HEK293 (cell line): Measurements from ENCODE around the gene NR2C2.
A peak's percentile ranks its signal among the peaks of the same experiment; 100 is the strongest.

Experiments used
- CTCF ChIA-PET: fragments of 350-600 bp; formaldehyde crosslinking; extraction: SDS; loops from one replicate; lab custom pipeline; 2021; ENCODE audit warnings: antibody characterized with exemption; lab: Yijun Ruan, JAX
- POLR2A ChIA-PET: fragments of 300-600 bp; formaldehyde crosslinking; extraction: SDS; loops from one replicate; lab custom pipeline; 2020; ENCODE audit warnings: antibody characterized with exemption, inconsistent platforms; lab: Yijun Ruan, JAX
- H3K27ac ChIP-seq: fragments of 200-500 bp; sonication (Bioruptor generic); 2 replicates; pipeline ENCODE4 v1.5.1; 2014; ENCODE audit warnings: low read depth, low read length, control low read depth, inconsistent platforms; ENCODE audit errors: extremely low read depth
- H3K36me3 ChIP-seq, 2 experiments: fragments of 200-500 bp in 1 of 2; sonication (Bioruptor generic) in 1 of 2; 1 replicate in 1 of 2; 2 replicates in 1 of 2; pipeline ENCODE4 v1.5.1; 2014 to 2017; ENCODE audit warnings: inconsistent platforms in 2 of 2, low read length in 2 of 2; ENCODE audit not compliant: control insufficient read depth in 2 of 2, insufficient read depth in 1 of 2
- H3K4me1 ChIP-seq: fragments of 200-500 bp; sonication (Bioruptor generic); 2 replicates; pipeline ENCODE4 v1.5.1; 2014; ENCODE audit warnings: mild to moderate bottlenecking, low read length, inconsistent platforms; ENCODE audit not compliant: control insufficient read depth, insufficient read depth
- H3K4me3 ChIP-seq: 2 replicates; pipeline ENCODE4 v1.5.1; 2011; ENCODE audit warnings: low read depth, mild to moderate bottlenecking, control low read depth, low read length, moderate library complexity
- H3K9me3 ChIP-seq: fragments of 200-500 bp; sonication (Bioruptor generic); 2 replicates; pipeline ENCODE4 v1.5.1; 2014; ENCODE audit warnings: low read depth, low read length, inconsistent platforms; ENCODE audit not compliant: control insufficient read depth, insufficient read depth
- ELK4 ChIP-seq: IDR thresholded peaks from 2 replicates; pipeline ENCODE4 v1.6.1; 2011; ENCODE audit warnings: mild to moderate bottlenecking, low read depth, low read length, borderline replicate concordance
- IKZF3 ChIP-seq: fragments of 450-650 bp; IDR thresholded peaks from 2 replicates; pipeline ENCODE4 v1.5.0; 2018; ENCODE audit warnings: missing biosample characterization, mild to moderate bottlenecking, missing genetic modification characterization, moderate library complexity
- PBX3 ChIP-seq: sonication (generic); formaldehyde crosslinking; IDR thresholded peaks from 2 replicates; pipeline ENCODE4 v1.8.1; 2022; ENCODE audit warnings: mild to moderate bottlenecking, moderate library complexity, missing genetic modification reagents
- RBAK ChIP-seq: fragments of 450-650 bp; formaldehyde crosslinking; IDR thresholded peaks from 2 replicates; pipeline ENCODE4 v1.5.1; 2016; ENCODE audit warnings: missing biosample characterization, missing genetic modification characterization
- WT1 ChIP-seq: fragments of 450-650 bp; formaldehyde crosslinking; IDR thresholded peaks from 2 replicates; pipeline ENCODE4 v1.5.1; 2016; ENCODE audit warnings: missing biosample characterization, missing genetic modification characterization
- ZBTB1 ChIP-seq: fragments of 450-650 bp; formaldehyde crosslinking; IDR thresholded peaks from 2 replicates; pipeline ENCODE4 v1.5.1; 2016; ENCODE audit warnings: missing biosample characterization, missing genetic modification characterization
- ZBTB21 ChIP-seq: fragments of 450-650 bp; formaldehyde crosslinking; IDR thresholded peaks from 2 replicates; pipeline ENCODE4 v1.5.1; 2017; ENCODE audit warnings: missing biosample characterization, missing genetic modification characterization
- ZBTB48 ChIP-seq: fragments of 450-650 bp; formaldehyde crosslinking; IDR thresholded peaks from 2 replicates; pipeline ENCODE4 v1.5.1; 2016; ENCODE audit warnings: missing biosample characterization, missing genetic modification characterization
- ZBTB49 ChIP-seq: fragments of 450-650 bp; formaldehyde crosslinking; IDR thresholded peaks from 2 replicates; pipeline ENCODE4 v1.5.1; 2016; ENCODE audit warnings: missing biosample characterization, missing genetic modification characterization, low read depth
- ZEB2 ChIP-seq: fragments of 450-650 bp; formaldehyde crosslinking; IDR thresholded peaks from 2 replicates; pipeline ENCODE4 v1.5.1; 2016; ENCODE audit warnings: missing biosample characterization, missing genetic modification characterization
- ZNF184 ChIP-seq: fragments of 450-650 bp; IDR thresholded peaks from 2 replicates; pipeline ENCODE4 v1.5.1; 2018; ENCODE audit warnings: missing biosample characterization, mild to moderate bottlenecking, missing genetic modification characterization
- ZNF2 ChIP-seq: fragments of 450-650 bp; formaldehyde crosslinking; IDR thresholded peaks from 2 replicates; pipeline ENCODE4 v1.5.1; 2016; ENCODE audit warnings: missing biosample characterization, missing genetic modification characterization
- ZNF335 ChIP-seq: fragments of 450-650 bp; formaldehyde crosslinking; conservative IDR thresholded peaks from 2 replicates; pipeline ENCODE4 v1.5.1; 2016; ENCODE audit warnings: missing biosample characterization, missing genetic modification characterization
- ZNF341 ChIP-seq: fragments of 450-650 bp; formaldehyde crosslinking; IDR thresholded peaks from 2 replicates; pipeline ENCODE4; 2016; ENCODE audit warnings: low read depth, missing biosample characterization, missing genetic modification characterization
- ZNF362 ChIP-seq: fragments of 450-650 bp; formaldehyde crosslinking; IDR thresholded peaks from 2 replicates; pipeline ENCODE4 v1.5.1; 2016; ENCODE audit warnings: missing biosample characterization, missing genetic modification characterization
- ZNF391 ChIP-seq: fragments of 450-650 bp; formaldehyde crosslinking; IDR thresholded peaks from 2 replicates; pipeline ENCODE4 v1.5.1; 2016; ENCODE audit warnings: low read depth, missing biosample characterization, missing genetic modification characterization, borderline replicate concordance
- ZNF514 ChIP-seq: fragments of 450-650 bp; formaldehyde crosslinking; IDR thresholded peaks from 2 replicates; pipeline ENCODE4 v1.5.1; 2016; ENCODE audit warnings: missing biosample characterization, missing genetic modification characterization
- ZNF561 ChIP-seq: fragments of 450-650 bp; IDR thresholded peaks from 2 replicates; pipeline ENCODE4 v1.5.1; 2018; ENCODE audit warnings: missing biosample characterization, missing genetic modification characterization, borderline replicate concordance
- ZNF785 ChIP-seq: fragments of 450-650 bp; formaldehyde crosslinking; IDR thresholded peaks from 2 replicates; pipeline ENCODE4 v1.5.1; 2016; ENCODE audit warnings: missing biosample characterization, missing genetic modification characterization
- ZSCAN23 ChIP-seq: fragments of 450-650 bp; formaldehyde crosslinking; IDR thresholded peaks from 2 replicates; pipeline ENCODE4 v1.5.1; 2016; ENCODE audit warnings: missing biosample characterization, missing genetic modification characterization
- ZSCAN30 ChIP-seq: fragments of 450-650 bp; IDR thresholded peaks from 2 replicates; pipeline ENCODE4 v1.5.1; 2018; ENCODE audit warnings: missing biosample characterization, mild to moderate bottlenecking, missing genetic modification characterization, moderate library complexity

Gene NR2C2

GRCh38 chr3:14943042-14943441 lies 4.3 kb upstream of the NR2C2 start:
- H3K36me3 ChIP-seq = peaks cover 13 to 30% of the 10 kb centered on the region in 2 experiments
- H3K4me3 ChIP-seq = no peak overlapping the region
- no peaks in the 10 kb centered on the region for H3K9me3 ChIP-seq
- ChIA-PET POLR2A (no interaction called here), CTCF (interaction anchor here (0.6 kb wide), 1 partner anchor 19 kb away, joined by 3 read pairs; no protein-coding TSS in a partner anchor)
- H3K27ac ChIP-seq = no peak overlapping the region
- TF ChIP-seq PBX3 (CRISPR knock-in tag) (no peak), ZSCAN30 (tag by site-specific recombination) (no peak), ZNF184 (tag by site-specific recombination) (no peak), RBAK (no peak), ZNF785 (tag by site-specific recombination) (no peak)
- peaks cover 3% of the 10 kb centered on the region; the same call in 1 of the 2 replicates for H3K4me1 ChIP-seq

GRCh38 chr3:14946236-14946635 lies 1.1 kb upstream of the NR2C2 start:
- Histone ChIP-seq H3K9me3 (no peaks in the 10 kb centered on the region), H3K4me3 (peak overlapping the region; percentile 94), H3K27ac (peak overlapping the region; percentile 99; the same call in 1 of the 2 replicates)
- CTCF ChIA-PET = no interaction called here
- no peak for TF ChIP-seq ELK4
- TF ChIP-seq ZBTB48 (tag by site-specific recombination) = peak; percentile 87
- TF ChIP-seq, all 188 proteins: peak for 1
- POLR2A ChIA-PET = interaction anchor here (0.7 to 1.6 kb wide), 8 partner anchors 13 to 767 kb away, joined by 3 to 6 read pairs (median 4); partner anchors contain the start of genes BTD, CAPN7, HACL1 and LSM3
- Histone ChIP-seq H3K36me3 (peaks cover 13 to 43% of the 10 kb centered on the region in 2 experiments), H3K4me1 (peaks cover 8% of the 10 kb centered on the region)

- H3K9me3 ChIP-seq = no peaks in the 10 kb centered on the region
- H3K27ac ChIP-seq = peak overlapping the region; percentile 99
- peaks cover 8% of the 10 kb centered on the region for H3K4me1 ChIP-seq
- CTCF ChIA-PET = interaction anchor here (0.6 to 0.7 kb wide), 3 partner anchors 93 to 369 kb away, joined by 3 to 5 read pairs (median 4); partner anchors contain the start of gene RBSN
- TF ChIP-seq ZBTB21 (tag by site-specific recombination) (0 out of 2 replicates have a peak, but pooled peaks have one; percentile 23), ZNF514 (tag by site-specific recombination) (no peak)
- POLR2A ChIA-PET = interaction anchor here (0.7 to 1.6 kb wide), 8 partner anchors 13 to 768 kb away, joined by 3 to 6 read pairs (median 4); partner anchors contain the start of genes BTD, CAPN7, HACL1 and LSM3
- H3K36me3 ChIP-seq = peaks cover 13 to 43% of the 10 kb centered on the region in 2 experiments
- peak overlapping the region; percentile 94 for H3K4me3 ChIP-seq
Observed at GRCh38 chr3:14946739-14947099, 664 bp upstream of the NR2C2 start.

- Histone ChIP-seq H3K4me3 (peak overlapping the region; percentile 94), H3K36me3 (peaks cover 13 to 41% of the 10 kb centered on the region in 2 experiments), H3K27ac (peak overlapping the region; percentile 99), H3K9me3 (no peaks in the 10 kb centered on the region), H3K4me1 (peaks cover 8% of the 10 kb centered on the region)
- ChIA-PET CTCF (no interaction called here), POLR2A (interaction anchor here (0.9 to 1.6 kb wide), 5 partner anchors 33 to 117 kb away, joined by 4 to 6 read pairs (median 4); partner anchors contain the start of gene MRPS25)
- no peak for TF ChIP-seq ZSCAN23 (tag by site-specific recombination)
- peak; percentile 100 for TF ChIP-seq IKZF3
- TF ChIP-seq ZNF335 (tag by site-specific recombination) = peak; percentile 87
- TF ChIP-seq ZNF2 = no peak
- TF ChIP-seq WT1 = peak; percentile 32
- TF ChIP-seq ZNF561 = peak; percentile 59; the same call in 1 of the 2 replicates
- peak; percentile 82 for TF ChIP-seq ZNF391 (tag by site-specific recombination)
- TF ChIP-seq ZBTB1 = no peak
- peak; percentile 93 for TF ChIP-seq ZNF341 (tag by site-specific recombination)
- TF ChIP-seq ZBTB49 (tag by site-specific recombination) = no peak
- TF ChIP-seq ZNF362 (tag by site-specific recombination) = 0 out of 2 replicates have a peak, but pooled peaks have one; percentile 54
- TF ChIP-seq ZNF184 (tag by site-specific recombination) = peak; percentile 52
- peak; percentile 97 for TF ChIP-seq ZEB2 (tag by site-specific recombination)
Observed at GRCh38 chr3:14947886-14948608, 664 bp downstream of the NR2C2 start.
